H1 (cell line): ENCODE results near the gene ASPG. TPM values are rescaled to one million over a fixed set of nuclear protein-coding genes. Genes with fewer than 3 reads are reported as not detected.
A peak's percentile ranks its signal among the peaks of the same experiment; 100 is the strongest.

Experiments
- CTCF ChIA-PET: fragments of 300-600 bp; sonication (Branson Sonifier 250); formaldehyde crosslinking; loops from one replicate; lab custom pipeline; 2021; ENCODE audit not compliant: partially characterized antibody; lab: Charles Lee
- POLR2A ChIA-PET: fragments of 300-600 bp; sonication (Branson Sonifier 250); formaldehyde crosslinking; loops from one replicate; lab custom pipeline; 2021; ENCODE audit warnings: inconsistent platforms; ENCODE audit not compliant: partially characterized antibody; lab: Charles Lee
- DNase-seq, 2 experiments: peaks; one replicate each; pipeline versions ENCODE4 v3.0.0 to v3.0.0-alpha.2; 2010 to 2022; ENCODE audit warnings: low spot score in 2 of 2, low read depth in 1 of 2, mixed read lengths in 1 of 2
- FAIRE-seq: peaks from 2 replicates; lab custom pipeline; 2011; peaks lifted over from hg19 to GRCh38; lab: Jason Lieb, UNC
- H2AFZ ChIP-seq: 2 replicates; pipeline ENCODE4 v1.8.1; 2012; ENCODE audit warnings: low read length, inconsistent platforms
- H2AK5ac ChIP-seq: 2 replicates; pipeline ENCODE4 v1.6.1; 2013; ENCODE audit warnings: low read depth, low read length
- H2BK120ac ChIP-seq: replicated peaks from 2 replicates; pipeline ENCODE3; 2013; ENCODE audit warnings: low read depth, low read length, inconsistent platforms
- H2BK12ac ChIP-seq: 2 replicates; pipeline ENCODE4 v1.6.1; 2013; ENCODE audit warnings: low read depth, low read length
- H2BK15ac ChIP-seq: 2 replicates; pipeline ENCODE4 v1.6.1; 2013; ENCODE audit warnings: low read length
- H2BK20ac ChIP-seq: 2 replicates; pipeline ENCODE4 v1.6.1; 2013; ENCODE audit warnings: low read length
- H2BK5ac ChIP-seq: 2 replicates; pipeline ENCODE4 v1.6.1; 2013; ENCODE audit warnings: low read depth, low read length
- H3K14ac ChIP-seq: 2 replicates; pipeline ENCODE4 v1.6.1; 2013; ENCODE audit warnings: inconsistent platforms; ENCODE audit not compliant: insufficient read length
- H3K18ac ChIP-seq: 2 replicates; pipeline ENCODE4 v1.6.1; 2013; ENCODE audit warnings: low read length; ENCODE audit errors: extremely low read depth
- H3K23ac ChIP-seq: 2 replicates; pipeline ENCODE4 v1.6.1; 2013; ENCODE audit warnings: inconsistent platforms; ENCODE audit not compliant: insufficient read length
- H3K23me2 ChIP-seq: 2 replicates; pipeline ENCODE4 v1.6.1; 2013; ENCODE audit warnings: low read depth, low read length
- H3K27ac ChIP-seq: 2 replicates; pipeline ENCODE4 v1.6.1; 2011; ENCODE audit warnings: low read depth, low read length, inconsistent platforms
- H3K27me3 ChIP-seq, 4 experiments: replicated peaks in 1 of 4; 1 replicate in 1 of 4; 2 replicates in 3 of 4; pipeline versions ENCODE4 v1.6.1 to v1.8.1; 2011 to 2013; ENCODE audit warnings: low read length in 3 of 4, mild to moderate bottlenecking in 3 of 4, inconsistent platforms in 2 of 4, mixed read lengths in 2 of 4, moderate library complexity in 1 of 4; ENCODE audit not compliant: control insufficient read depth in 3 of 4, insufficient read depth in 3 of 4; ENCODE audit errors: extremely low read depth in 1 of 4
- H3K36me3 ChIP-seq, 4 experiments: 2 replicates each; pipeline versions ENCODE4 v1.6.1 to v1.8.1; 2011 to 2013; ENCODE audit warnings: mild to moderate bottlenecking in 4 of 4, low read length in 3 of 4, moderate library complexity in 2 of 4, control low read depth in 1 of 4, inconsistent platforms in 1 of 4; ENCODE audit not compliant: insufficient read depth in 4 of 4, control insufficient read depth in 2 of 4
- H3K4ac ChIP-seq: replicated peaks from 2 replicates; pipeline ENCODE3; 2013; ENCODE audit warnings: low read length, low read depth, mixed read lengths, inconsistent platforms; ENCODE audit not compliant: insufficient read length
- H3K4me1 ChIP-seq, 4 experiments: replicated peaks in 1 of 4; 1 replicate in 1 of 4; 2 replicates in 3 of 4; pipeline versions ENCODE4 v1.6.1 to v1.8.1; 2011 to 2013; ENCODE audit warnings: low read length in 3 of 4, inconsistent platforms in 2 of 4, mixed read lengths in 1 of 4; ENCODE audit not compliant: insufficient read depth in 4 of 4, control insufficient read depth in 3 of 4
- H3K4me2 ChIP-seq, 2 experiments: 2 replicates each; pipeline versions ENCODE4 v1.6.1 to v1.8.1; 2011 to 2013; ENCODE audit warnings: low read depth in 2 of 2, low read length in 2 of 2, control low read depth in 1 of 2, inconsistent platforms in 1 of 2, mild to moderate bottlenecking in 1 of 2; ENCODE audit not compliant: insufficient read depth in 1 of 2
- H3K4me3 ChIP-seq, 4 experiments: fragments of 200-600, 300-600 bp in 1 of 4; sonication (generic), shearing (Covaris generic), sonication (Bioruptor Twin) in 1 of 4; 2 replicates each; pipeline versions ENCODE4 v1.5.1 to v1.8.1; 2011 to 2016; ENCODE audit warnings: low read length in 4 of 4, low read depth in 3 of 4, control low read depth in 2 of 4, inconsistent platforms in 2 of 4, mild to moderate bottlenecking in 2 of 4, mixed read lengths in 1 of 4, moderate library complexity in 1 of 4; ENCODE audit not compliant: insufficient read depth in 2 of 4; ENCODE audit errors: extremely low read depth in 1 of 4
- H3K56ac ChIP-seq: replicated peaks from 2 replicates; pipeline ENCODE3; 2013; ENCODE audit warnings: low read depth, mild to moderate bottlenecking, mixed read lengths, low read length, inconsistent platforms; ENCODE audit not compliant: insufficient read length
- H3K79me1 ChIP-seq: 2 replicates; pipeline ENCODE4 v1.6.1; 2013; ENCODE audit warnings: low read depth, low read length, control low read depth
- H3K79me2 ChIP-seq, 2 experiments: 2 replicates each; pipeline versions ENCODE4 v1.6.1 to v1.8.1; 2012 to 2013; ENCODE audit warnings: low read length in 2 of 2, mild to moderate bottlenecking in 2 of 2, inconsistent platforms in 1 of 2; ENCODE audit not compliant: insufficient read depth in 2 of 2, control insufficient read depth in 1 of 2
- H3K9ac ChIP-seq, 4 experiments: replicated peaks in 1 of 4; 1 replicate in 1 of 4; 2 replicates in 3 of 4; pipeline versions ENCODE4 v1.6.1 to v1.8.1; 2011 to 2013; ENCODE audit warnings: low read depth in 3 of 4, low read length in 3 of 4, control low read depth in 2 of 4, mild to moderate bottlenecking in 2 of 4, moderate library complexity in 2 of 4, inconsistent platforms in 1 of 4; ENCODE audit errors: extremely low read depth in 1 of 4
- H3K9me3 ChIP-seq, 2 experiments: 2 replicates each; pipeline versions ENCODE4 v1.6.1 to v1.8.1; 2012 to 2013; ENCODE audit warnings: mild to moderate bottlenecking in 2 of 2, moderate library complexity in 2 of 2, control low read depth in 1 of 2, inconsistent platforms in 1 of 2, low read depth in 1 of 2, low read length in 1 of 2, mixed read lengths in 1 of 2; ENCODE audit not compliant: insufficient read depth in 2 of 2
- H4K20me1 ChIP-seq, 2 experiments: replicated peaks in 1 of 2; 2 replicates each; pipeline versions ENCODE3 to v1.8.1; 2011 to 2013; ENCODE audit warnings: inconsistent platforms in 2 of 2, low read length in 2 of 2, mild to moderate bottlenecking in 1 of 2; ENCODE audit not compliant: insufficient read depth in 2 of 2, control insufficient read depth in 1 of 2
- H4K5ac ChIP-seq: 2 replicates; pipeline ENCODE4 v1.6.1; 2013; ENCODE audit warnings: low read length, low read depth, mixed read lengths, inconsistent platforms; ENCODE audit not compliant: insufficient read length
- H4K8ac ChIP-seq: 2 replicates; pipeline ENCODE4 v1.8.0; 2013; ENCODE audit warnings: mild to moderate bottlenecking, moderate library complexity, low read length, inconsistent platforms; ENCODE audit not compliant: insufficient read depth; ENCODE audit errors: extremely low read depth
- H4K91ac ChIP-seq: replicated peaks from 2 replicates; pipeline ENCODE3; 2013; ENCODE audit warnings: low read length, mixed read lengths, inconsistent platforms; ENCODE audit not compliant: insufficient read length
- CTCF ChIP-seq, 3 experiments: IDR thresholded peaks; 1 replicate in 2 of 3; 2 replicates in 1 of 3; pipeline versions ENCODE4 v1.5.1 to v1.6.1; 2011; ENCODE audit warnings: low read length in 3 of 3, mild to moderate bottlenecking in 3 of 3, inconsistent platforms in 2 of 3, low read depth in 1 of 3, moderate library complexity in 1 of 3; ENCODE audit not compliant: insufficient read depth in 1 of 3; ENCODE audit errors: control extremely low read depth in 1 of 3
- EZH2 ChIP-seq: fragments of 200-600 bp; sonication (generic); IDR thresholded peaks from 2 replicates; pipeline ENCODE4 v1.7.1; 2012; ENCODE audit warnings: low read depth, mild to moderate bottlenecking, moderate library complexity, low read length, inconsistent platforms; ENCODE audit not compliant: severe bottlenecking
- KDM4A ChIP-seq: IDR thresholded peaks from one replicate; pipeline ENCODE4 v1.7.1; 2012; ENCODE audit warnings: low read depth, mild to moderate bottlenecking, moderate library complexity, low read length, inconsistent platforms; ENCODE audit not compliant: severe bottlenecking
- SUZ12 ChIP-seq: fragments of 200-600 bp; sonication (generic); IDR thresholded peaks from 2 replicates; pipeline ENCODE4 v1.6.1; 2012; ENCODE audit warnings: mild to moderate bottlenecking, inconsistent platforms, low read length, moderate library complexity, mixed read lengths
- TAF1 ChIP-seq: IDR thresholded peaks from 2 replicates; pipeline ENCODE4 v1.6.1; 2011; ENCODE audit warnings: mild to moderate bottlenecking, low read depth, low read length
- TEAD4 ChIP-seq: IDR thresholded peaks from 2 replicates; pipeline ENCODE4 v1.6.1; 2012; ENCODE audit warnings: low read depth, low read length, inconsistent platforms, mixed read lengths
- WGBS, 2 experiments: shearing (Covaris generic) in 1 of 2; methylation state at CpG; one replicate each; pipeline versions ENCODE4 v1.1.6 to v1.1.7; 2013 to 2015; ENCODE audit warnings: low lambda C conversion rate in 2 of 2, mixed read lengths in 2 of 2, inconsistent platforms in 1 of 2, low coverage in 1 of 2, missing lambda C conversion rate in 1 of 2; ENCODE audit not compliant: insufficient replicate concordance in 2 of 2, insufficient coverage in 1 of 2, insufficient read length in 1 of 2; ENCODE audit errors: extremely low coverage in 1 of 2, missing lambda C conversion rate in 1 of 2; 5-methylcytosine and 5-hydroxymethylcytosine counted together
- polyA plus RNA-seq, 7 experiments: library from polyadenylated mRNA; depleted of rRNA in 3 of 7; stranded (reverse) in 5 of 7; unstranded in 2 of 7; fragments of >200 nt in 5 of 7; fragments of 200-250 nt in 2 of 7; gene quantifications; 1 replicate in 5 of 7; 2 replicates in 1 of 7; 4 replicates in 1 of 7; pipeline versions ENCODE4 v1.2.1 to v1.2.3, GENCODE V29; 2011 to 2013; ENCODE audit warnings: missing spikeins in 2 of 7, mixed read lengths in 2 of 7
- total RNA-seq: library from RNA; stranded (reverse); fragmentation: NEBNext Ultra II Directional; extraction: Animal tissue kit (Norgen Biotek cat#: 25700); gene quantifications from 2 replicates; pipeline ENCODE4 v1.2.1, GENCODE V29; 2021
- TF ChIP-seq, protein P1 (sequence below): IDR thresholded peaks from 2 replicates; pipeline ENCODE4 v1.6.1; 2012; ENCODE audit warnings: inconsistent platforms
- TF ChIP-seq, protein P2 (sequence below): IDR thresholded peaks from 2 replicates; pipeline ENCODE4 v1.6.1; 2012; ENCODE audit warnings: inconsistent platforms

Gene ASPG
- total and polyA plus RNA-seq, 2 of the 8 experiments (the other 6 are each of a cell fraction or from before 2014, with no cell fraction given) = 0.34 to 0.59 TPM

- Histone ChIP-seq H3K36me3 (no peaks in the 10 kb centered on the region; a peak in 1 of 8 replicates), H3K27ac (no peak overlapping the region), H4K91ac (no peak overlapping the region), H2BK12ac (peak overlapping the region; percentile 27; the same call in 1 of the 2 replicates), H3K18ac (peak overlapping the region; percentile 0; the same call in 1 of the 2 replicates), H2BK15ac (no peak overlapping the region), H2BK5ac (no peak overlapping the region), H3K14ac (no peak overlapping the region), H3K79me1 (peaks cover 3% of the 10 kb centered on the region), H3K9me3 (no peaks in the 10 kb centered on the region), H2BK120ac (no peak overlapping the region), H2BK20ac (no peak overlapping the region), H4K8ac (no peak overlapping the region; the same call in 1 of the 2 replicates), H3K23ac (no peak overlapping the region), H4K20me1 (peaks cover 9 to 13% of the 10 kb centered on the region in 2 experiments), H3K79me2 (peaks cover 0 to 20% of the 10 kb centered on the region in 2 experiments; a peak in 2 of 4 replicates), H3K4me3 (peak overlapping the region; percentile 19 to 88 (median 40)), H2AFZ (peak overlapping the region; percentile 84; the same call in 1 of the 2 replicates), H3K27me3 (peaks cover 21 to 35% (median 27%) of the 10 kb centered on the region in 4 experiments), H3K4me1 (peaks cover 0 to 41% (median 31%) of the 10 kb centered on the region in 4 experiments; a peak in 6 of 7 replicates), H3K4me2 (peak overlapping the region; percentile 83 to 95), H3K9ac (no peak overlapping the region), H4K5ac (no peak overlapping the region), H3K4ac (no peak overlapping the region), H3K23me2 (peaks cover 31% of the 10 kb centered on the region), H2AK5ac (no peak overlapping the region), H3K56ac (no peak overlapping the region)
- POLR2A ChIA-PET = interaction anchor here (1.4 kb wide), 1 partner anchor 9 kb away, joined by 3 read pairs; no protein-coding TSS in a partner anchor
- DNase-seq (peak in 1 of 2 experiments; percentile 70), FAIRE-seq (no peak)
- CTCF ChIA-PET = interaction anchor here (0.6 kb wide), 1 partner anchor 51 kb away, joined by 3 read pairs; no protein-coding TSS in a partner anchor
- WGBS, 2 experiments = 2% methylated on average over 19 of the region's 78 CpGs; no CpG with 5 or more reads in 1 of the 2 experiments
- TF ChIP-seq CTCF (IDR thresholded peaks at IDR 0.05; ENCODE audit: control extremely low read depth in 1 of 3, insufficient read depth in 1 of 3, low read depth in 1 of 3, low read length in 3 of 3) (0 out of 4 replicates have a peak, but pooled peaks of 1 of the 3 experiments have one; percentile 28), TAF1 (no peak), EZH2 (peak; percentile 64), KDM4A (peak; percentile 84), SUZ12 (peak; percentile 40), TEAD4 (no peak)
- TF ChIP-seq, protein P1, sequence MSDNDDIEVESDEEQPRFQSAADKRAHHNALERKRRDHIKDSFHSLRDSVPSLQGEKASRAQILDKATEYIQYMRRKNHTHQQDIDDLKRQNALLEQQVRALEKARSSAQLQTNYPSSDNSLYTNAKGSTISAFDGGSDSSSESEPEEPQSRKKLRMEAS = peak; percentile 21; the same call in 1 of the 2 replicates
- TF ChIP-seq, protein P2, sequence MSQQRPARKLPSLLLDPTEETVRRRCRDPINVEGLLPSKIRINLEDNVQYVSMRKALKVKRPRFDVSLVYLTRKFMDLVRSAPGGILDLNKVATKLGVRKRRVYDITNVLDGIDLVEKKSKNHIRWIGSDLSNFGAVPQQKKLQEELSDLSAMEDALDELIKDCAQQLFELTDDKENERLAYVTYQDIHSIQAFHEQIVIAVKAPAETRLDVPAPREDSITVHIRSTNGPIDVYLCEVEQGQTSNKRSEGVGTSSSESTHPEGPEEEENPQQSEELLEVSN = 0 out of 2 replicates have a peak, but pooled peaks have one; percentile 31
These were observed 50.5 kb downstream of the ASPG start for GRCh38 chr14:104135904-104136471.
